ENCODE data around the gene C2CD2. TPM values are rescaled to one million over a fixed set of nuclear protein-coding genes. Genes with fewer than 3 reads are reported as not detected.

Gene C2CD2
- total RNA-seq, 4 donors from 2014 or later = 1.7 to 7.2 (median 2.4) TPM

GRCh38 chr21:41892726-41893125 is 61.1 kb downstream of the C2CD2 start:
- intact Hi-C loops (cut with DNase I; ENCODE audit: low total_unique reads) = no loop called here
- no peaks in the 10 kb centered on the region for H3K9me3 ChIP-seq
- no peak overlapping the region for H3K4me3 ChIP-seq
- H3K36me3 ChIP-seq = no peaks in the 10 kb centered on the region
- DNase-seq = no peak
- no peak overlapping the region for H3K27ac ChIP-seq
- in situ Hi-C loops (cut with MboI; ENCODE audit: low sequenced_read_pairs in 4 of 4) = no loop called here
- no peaks in the 10 kb centered on the region for H3K27me3 ChIP-seq
- TF ChIP-seq POLR2A (IDR thresholded peaks at IDR 0.05) (no peak), CTCF (IDR thresholded peaks at IDR 0.05 in 4 of 5, conservative IDR thresholded peaks at IDR 0.05 in 1 of 5) (no peak)
- ATAC-seq = no peak
- H3K4me1 ChIP-seq = no peaks in the 10 kb centered on the region

GRCh38 chr21:41891132-41891531 is 62.7 kb downstream of the C2CD2 start:
- H3K36me3 ChIP-seq = no peaks in the 10 kb centered on the region

GRCh38 chr21:41890355-41890754 is 63.5 kb downstream of the C2CD2 start:
- no peaks in the 10 kb centered on the region for H3K27me3 ChIP-seq
- H3K9me3 ChIP-seq = no peaks in the 10 kb centered on the region
- no peaks in the 10 kb centered on the region for H3K36me3 ChIP-seq
- no peaks in the 10 kb centered on the region for H3K4me1 ChIP-seq
- in situ Hi-C loops (cut with MboI; ENCODE audit: low sequenced_read_pairs in 4 of 4) = no loop called here
- H3K4me3 ChIP-seq = no peak overlapping the region
- intact Hi-C loops (cut with DNase I; ENCODE audit: low total_unique reads) = no loop called here
- no peak for TF ChIP-seq CTCF (IDR thresholded peaks at IDR 0.05 in 4 of 5, conservative IDR thresholded peaks at IDR 0.05 in 1 of 5)
- no peak for TF ChIP-seq POLR2A (IDR thresholded peaks at IDR 0.05)
- H3K27ac ChIP-seq = no peak overlapping the region
- DNase-seq (no peak), ATAC-seq (no peak)

More at GRCh38 chr21:41891132-41891531, 62.7 kb downstream of the C2CD2 start:
- intact Hi-C loops (cut with DNase I; ENCODE audit: low total_unique reads) (no loop called here), in situ Hi-C loops (cut with MboI; ENCODE audit: low sequenced_read_pairs in 4 of 4) (no loop called here)
- H3K27me3 ChIP-seq = no peaks in the 10 kb centered on the region
- DNase-seq = no peak
- ATAC-seq = no peak
- no peaks in the 10 kb centered on the region for H3K9me3 ChIP-seq
- TF ChIP-seq POLR2A (IDR thresholded peaks at IDR 0.05) (no peak), CTCF (IDR thresholded peaks at IDR 0.05 in 4 of 5, conservative IDR thresholded peaks at IDR 0.05 in 1 of 5) (no peak)
- H3K4me1 ChIP-seq = no peaks in the 10 kb centered on the region
- no peak overlapping the region for H3K4me3 ChIP-seq
- H3K27ac ChIP-seq = no peak overlapping the region

- Histone ChIP-seq H3K4me1 (no peaks in the 10 kb centered on the region), H3K4me3 (no peak overlapping the region), H3K36me3 (no peaks in the 10 kb centered on the region), H3K9me3 (no peaks in the 10 kb centered on the region), H3K27me3 (no peaks in the 10 kb centered on the region), H3K27ac (no peak overlapping the region)
- no peak for DNase-seq
- intact Hi-C loops (cut with DNase I; ENCODE audit: low total_unique reads) = no loop called here
- TF ChIP-seq CTCF (IDR thresholded peaks at IDR 0.05 in 4 of 5, conservative IDR thresholded peaks at IDR 0.05 in 1 of 5) (no peak), POLR2A (IDR thresholded peaks at IDR 0.05) (no peak)
- in situ Hi-C loops (cut with MboI; ENCODE audit: low sequenced_read_pairs in 4 of 4) = no loop called here
- no peak for ATAC-seq
Observed at GRCh38 chr21:41888749-41889376, 65.0 kb downstream of the C2CD2 start.

- no peaks in the 10 kb centered on the region for H3K36me3 ChIP-seq
- no peaks in the 10 kb centered on the region for H3K27me3 ChIP-seq
- H3K4me3 ChIP-seq = no peak overlapping the region
- no peak for TF ChIP-seq POLR2A (IDR thresholded peaks at IDR 0.05)
- no peak for TF ChIP-seq CTCF (IDR thresholded peaks at IDR 0.05 in 4 of 5, conservative IDR thresholded peaks at IDR 0.05 in 1 of 5)
- in situ Hi-C loops (cut with MboI; ENCODE audit: low sequenced_read_pairs in 4 of 4) = no loop called here
- no peaks in the 10 kb centered on the region for H3K9me3 ChIP-seq
- no peak for DNase-seq
- no peak overlapping the region for H3K27ac ChIP-seq
- no peak for ATAC-seq
- intact Hi-C loops (cut with DNase I; ENCODE audit: low total_unique reads) = no loop called here
- H3K4me1 ChIP-seq = no peaks in the 10 kb centered on the region
Observed at GRCh38 chr21:41887667-41888066, 66.2 kb downstream of the C2CD2 start.

Measured in gastrocnemius medialis (tissue), 4 donors.